Mammary epithelial cell (primary cell): ENCODE measurements around the gene AQP12B.

Experiments
- EZH2 ChIP-seq: IDR thresholded peaks from 2 replicates; pipeline ENCODE4 v1.6.1; 2012; ENCODE audit warnings: low read length, inconsistent platforms, borderline replicate concordance
- TF ChIP-seq, protein P1 (sequence below), 2 donors: IDR thresholded peaks in 1 of 2; conservative IDR thresholded peaks in 1 of 2; 2 replicates each; pipeline ENCODE4 v1.5.1; 2011 to 2012; ENCODE audit warnings: inconsistent platforms in 2 of 2, low read length in 2 of 2, mild to moderate bottlenecking in 2 of 2, control low read depth in 1 of 2, low read depth in 1 of 2; ENCODE audit not compliant: insufficient read depth in 1 of 2; ENCODE audit errors: extremely low read depth in 1 of 2

GRCh38 chr2:240628808-240629618, 53.7 kb downstream of the AQP12B start:
- TF ChIP-seq, protein P1, sequence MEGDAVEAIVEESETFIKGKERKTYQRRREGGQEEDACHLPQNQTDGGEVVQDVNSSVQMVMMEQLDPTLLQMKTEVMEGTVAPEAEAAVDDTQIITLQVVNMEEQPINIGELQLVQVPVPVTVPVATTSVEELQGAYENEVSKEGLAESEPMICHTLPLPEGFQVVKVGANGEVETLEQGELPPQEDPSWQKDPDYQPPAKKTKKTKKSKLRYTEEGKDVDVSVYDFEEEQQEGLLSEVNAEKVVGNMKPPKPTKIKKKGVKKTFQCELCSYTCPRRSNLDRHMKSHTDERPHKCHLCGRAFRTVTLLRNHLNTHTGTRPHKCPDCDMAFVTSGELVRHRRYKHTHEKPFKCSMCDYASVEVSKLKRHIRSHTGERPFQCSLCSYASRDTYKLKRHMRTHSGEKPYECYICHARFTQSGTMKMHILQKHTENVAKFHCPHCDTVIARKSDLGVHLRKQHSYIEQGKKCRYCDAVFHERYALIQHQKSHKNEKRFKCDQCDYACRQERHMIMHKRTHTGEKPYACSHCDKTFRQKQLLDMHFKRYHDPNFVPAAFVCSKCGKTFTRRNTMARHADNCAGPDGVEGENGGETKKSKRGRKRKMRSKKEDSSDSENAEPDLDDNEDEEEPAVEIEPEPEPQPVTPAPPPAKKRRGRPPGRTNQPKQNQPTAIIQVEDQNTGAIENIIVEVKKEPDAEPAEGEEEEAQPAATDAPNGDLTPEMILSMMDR (conservative IDR thresholded peaks at IDR 0.05 in 1 of 2, IDR thresholded peaks at IDR 0.05 in 1 of 2; ENCODE audit: extremely low read depth in 1 of 2, insufficient read depth in 1 of 2, low read depth in 1 of 2, low read length in 2 of 2) = no peak
- TF ChIP-seq EZH2 = no peak
